Caco-2 (cell line): ENCODE results near the gene RGS16. TPM values are rescaled to one million over a fixed set of nuclear protein-coding genes. Genes with fewer than 3 reads are reported as not detected.

Experiments used
- BruUV-seq: library from RNA; stranded (reverse); fragments of 400-500 nt; replicated peaks from 2 replicates; lab custom pipeline; 2021; lab: Mats Ljungman, UMichigan
- CTCF ChIA-PET: fragments of 300-600 bp; sonication (Branson Sonifier 250); formaldehyde crosslinking; loops from one replicate; lab custom pipeline; 2022; ENCODE audit warnings: antibody characterized with exemption; lab: Charles Lee
- POLR2A ChIA-PET: fragments of 300-600 bp; sonication (Branson Sonifier 250); formaldehyde crosslinking; loops from one replicate; lab custom pipeline; 2022; ENCODE audit warnings: antibody characterized with exemption; lab: Charles Lee
- DNase-seq, 2 experiments: peaks; one replicate each; pipeline versions ENCODE4 v3.0.0 to v3.0.0-alpha.2; 2020 to 2022
- H3K27me3 ChIP-seq: replicated peaks from 2 replicates; pipeline ENCODE4 v1.6.0; 2011; ENCODE audit warnings: low read length; ENCODE audit not compliant: control insufficient read depth, insufficient read depth
- H3K36me3 ChIP-seq: 2 replicates; pipeline ENCODE4 v1.5.1; 2011; ENCODE audit warnings: low read length; ENCODE audit not compliant: control insufficient read depth, insufficient read depth
- H3K4me1 ChIP-seq: fragments of 250-450 bp; sonication (Bioruptor Pico); 2 replicates; pipeline ENCODE4 v1.5.1; 2020; ENCODE audit warnings: mild to moderate bottlenecking
- H3K4me3 ChIP-seq: 2 replicates; pipeline ENCODE4 v1.5.1; 2011; ENCODE audit warnings: low read depth, mild to moderate bottlenecking, control low read depth, low read length
- H3K9me3 ChIP-seq: fragments of 250-450 bp; sonication (Bioruptor Pico); 2 replicates; pipeline ENCODE4 v1.5.1; 2020; ENCODE audit warnings: mild to moderate bottlenecking, moderate library complexity
- H3K27ac Mint-ChIP-seq: one replicate; pipeline ENCODE4 v1.8.0; 2022; ENCODE audit warnings: mixed read lengths; ENCODE audit not compliant: unreplicated experiment
- H3K27me3 Mint-ChIP-seq: one replicate; pipeline ENCODE4 v1.8.0; 2022; ENCODE audit warnings: mixed read lengths; ENCODE audit not compliant: insufficient read depth, unreplicated experiment
- H3K36me3 Mint-ChIP-seq: one replicate; pipeline ENCODE4 v1.8.0; 2022; ENCODE audit warnings: mild to moderate bottlenecking, mixed read lengths; ENCODE audit not compliant: insufficient read depth, unreplicated experiment
- H3K4me1 Mint-ChIP-seq: one replicate; pipeline ENCODE4 v1.8.0; 2022; ENCODE audit warnings: low read depth, mixed read lengths; ENCODE audit not compliant: unreplicated experiment
- H3K4me3 Mint-ChIP-seq: one replicate; pipeline ENCODE4 v1.8.0; 2022; ENCODE audit warnings: mild to moderate bottlenecking, moderate library complexity, mixed read lengths; ENCODE audit not compliant: unreplicated experiment
- H3K9me3 Mint-ChIP-seq: one replicate; pipeline ENCODE4 v1.8.0; 2022; ENCODE audit warnings: mixed read lengths; ENCODE audit not compliant: unreplicated experiment
- intact Hi-C: fragments of 100-400 bp; cut with micrococcal nuclease; formaldehyde crosslinking; loops from one replicate; pipeline ENCODE4 v1.10.0; 2022; ENCODE audit not compliant: unreplicated experiment
- total RNA-seq: library from RNA; stranded (reverse); gene quantifications from 2 replicates; pipeline ENCODE4 v1.2.3, GENCODE V29; 2022
- TF ChIP-seq, protein P1 (sequence below), 2 experiments: fragments of 200-600 bp in 1 of 2; IDR thresholded peaks; 1 replicate in 1 of 2; 2 replicates in 1 of 2; pipeline versions ENCODE4 v1.5.1 to v1.8.0; 2011 to 2022; ENCODE audit warnings: antibody characterized with exemption in 1 of 2, control low read depth in 1 of 2, inconsistent platforms in 1 of 2, low read depth in 1 of 2, low read length in 1 of 2, mild to moderate bottlenecking in 1 of 2, moderate library complexity in 1 of 2; ENCODE audit not compliant: insufficient read depth in 1 of 2, severe bottlenecking in 1 of 2, unreplicated experiment in 1 of 2

Gene RGS16
- total RNA-seq, 1 experiment from 2014 or later = 1.2 TPM

DNA sequence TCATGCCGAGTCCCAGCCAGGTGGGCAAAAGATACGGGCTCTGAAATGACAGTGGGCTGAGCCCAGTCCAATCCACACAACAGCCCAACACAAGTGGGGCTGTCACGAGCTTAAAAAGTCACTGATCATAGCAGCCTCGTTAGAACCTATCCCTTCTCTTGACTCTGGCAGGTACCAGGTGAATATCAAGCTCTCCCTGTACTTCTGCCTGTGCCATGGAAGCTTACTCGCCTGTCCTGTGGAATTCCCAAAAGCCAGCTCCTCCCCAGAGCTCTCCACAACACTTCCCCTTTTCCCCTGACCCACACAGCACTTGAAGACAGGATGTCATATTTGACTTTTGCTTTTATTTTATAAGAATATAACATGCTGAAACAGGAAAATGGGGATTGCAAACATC is 5.9 kb downstream of the RGS16 start:
- H3K27me3 ChIP-seq = no peaks in the 10 kb centered on the region
- H3K4me1 ChIP-seq = peaks cover under 1% of the 10 kb centered on the region; the same call in 1 of the 2 replicates
- DNase-seq = no peak
- BruUV-seq = no TSS peak
- H3K9me3 ChIP-seq = no peaks in the 10 kb centered on the region
- intact Hi-C loops = loop anchor here (5.0 kb wide), 2 partner anchors 314 to 516 kb away; no protein-coding TSS in a partner anchor
- ChIA-PET CTCF (interaction anchor here (1.9 to 10.4 kb wide), 2 partner anchors 10 to 187 kb away, joined by 6 to 265 read pairs; partner anchors contain the start of gene RNASEL), POLR2A (no interaction called here)
- no peaks in the 10 kb centered on the region for H3K36me3 Mint-ChIP-seq
- no peaks in the 10 kb centered on the region for H3K9me3 Mint-ChIP-seq
- peaks cover 3% of the 10 kb centered on the region for H3K36me3 ChIP-seq
- H3K27me3 Mint-ChIP-seq = no peaks in the 10 kb centered on the region
- H3K4me3 Mint-ChIP-seq = no peak overlapping the region
- H3K4me3 ChIP-seq = no peak overlapping the region
- no peaks in the 10 kb centered on the region for H3K4me1 Mint-ChIP-seq
- no peak overlapping the region for H3K27ac Mint-ChIP-seq
- TF ChIP-seq, protein P1, sequence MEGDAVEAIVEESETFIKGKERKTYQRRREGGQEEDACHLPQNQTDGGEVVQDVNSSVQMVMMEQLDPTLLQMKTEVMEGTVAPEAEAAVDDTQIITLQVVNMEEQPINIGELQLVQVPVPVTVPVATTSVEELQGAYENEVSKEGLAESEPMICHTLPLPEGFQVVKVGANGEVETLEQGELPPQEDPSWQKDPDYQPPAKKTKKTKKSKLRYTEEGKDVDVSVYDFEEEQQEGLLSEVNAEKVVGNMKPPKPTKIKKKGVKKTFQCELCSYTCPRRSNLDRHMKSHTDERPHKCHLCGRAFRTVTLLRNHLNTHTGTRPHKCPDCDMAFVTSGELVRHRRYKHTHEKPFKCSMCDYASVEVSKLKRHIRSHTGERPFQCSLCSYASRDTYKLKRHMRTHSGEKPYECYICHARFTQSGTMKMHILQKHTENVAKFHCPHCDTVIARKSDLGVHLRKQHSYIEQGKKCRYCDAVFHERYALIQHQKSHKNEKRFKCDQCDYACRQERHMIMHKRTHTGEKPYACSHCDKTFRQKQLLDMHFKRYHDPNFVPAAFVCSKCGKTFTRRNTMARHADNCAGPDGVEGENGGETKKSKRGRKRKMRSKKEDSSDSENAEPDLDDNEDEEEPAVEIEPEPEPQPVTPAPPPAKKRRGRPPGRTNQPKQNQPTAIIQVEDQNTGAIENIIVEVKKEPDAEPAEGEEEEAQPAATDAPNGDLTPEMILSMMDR (IDR thresholded peaks at IDR 0.05; ENCODE audit: insufficient read depth in 1 of 2, low read depth in 1 of 2, low read length in 1 of 2, severe bottlenecking in 1 of 2, unreplicated experiment in 1 of 2) = no peak

DNA sequence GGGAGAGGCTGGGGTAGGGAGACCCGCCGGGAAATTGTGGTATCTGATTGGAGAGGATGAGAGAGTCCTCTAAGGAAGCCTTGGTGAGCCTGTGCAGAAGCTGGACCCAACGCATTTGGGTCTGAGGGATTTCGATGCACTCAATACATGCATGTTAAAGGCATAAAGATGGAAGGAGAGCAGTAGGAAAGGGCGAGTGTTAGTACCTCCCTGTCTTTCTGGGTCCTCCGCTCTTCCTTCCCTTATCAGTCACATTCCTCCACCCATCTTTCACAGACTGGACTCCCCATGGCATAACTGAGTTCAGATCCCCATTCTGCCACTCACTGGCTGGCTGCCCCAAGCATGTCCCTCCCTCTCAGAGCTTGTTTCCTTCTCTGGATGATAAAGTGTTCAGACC is 7.3 kb downstream of the RGS16 start:
- Mint-ChIP-seq H3K9me3 (no peaks in the 10 kb centered on the region), H3K27ac (no peak overlapping the region), H3K27me3 (no peaks in the 10 kb centered on the region), H3K4me1 (no peaks in the 10 kb centered on the region), H3K36me3 (no peaks in the 10 kb centered on the region), H3K4me3 (no peak overlapping the region)
- TF ChIP-seq, protein P1 (IDR thresholded peaks at IDR 0.05; ENCODE audit: insufficient read depth in 1 of 2, low read depth in 1 of 2, low read length in 1 of 2, severe bottlenecking in 1 of 2, unreplicated experiment in 1 of 2) = no peak
- Histone ChIP-seq H3K4me1 (no peaks in the 10 kb centered on the region), H3K27me3 (no peaks in the 10 kb centered on the region), H3K4me3 (no peak overlapping the region), H3K9me3 (no peaks in the 10 kb centered on the region), H3K36me3 (peaks cover 2% of the 10 kb centered on the region)
- ChIA-PET CTCF (interaction anchor here (10.4 kb wide), 1 partner anchor 188 kb away, joined by 265 read pairs; no protein-coding TSS in a partner anchor), POLR2A (no interaction called here)
- BruUV-seq = no TSS peak
- no peak for DNase-seq
- intact Hi-C loops = loop anchor here (5.0 kb wide), 2 partner anchors 315 to 515 kb away; no protein-coding TSS in a partner anchor

DNA sequence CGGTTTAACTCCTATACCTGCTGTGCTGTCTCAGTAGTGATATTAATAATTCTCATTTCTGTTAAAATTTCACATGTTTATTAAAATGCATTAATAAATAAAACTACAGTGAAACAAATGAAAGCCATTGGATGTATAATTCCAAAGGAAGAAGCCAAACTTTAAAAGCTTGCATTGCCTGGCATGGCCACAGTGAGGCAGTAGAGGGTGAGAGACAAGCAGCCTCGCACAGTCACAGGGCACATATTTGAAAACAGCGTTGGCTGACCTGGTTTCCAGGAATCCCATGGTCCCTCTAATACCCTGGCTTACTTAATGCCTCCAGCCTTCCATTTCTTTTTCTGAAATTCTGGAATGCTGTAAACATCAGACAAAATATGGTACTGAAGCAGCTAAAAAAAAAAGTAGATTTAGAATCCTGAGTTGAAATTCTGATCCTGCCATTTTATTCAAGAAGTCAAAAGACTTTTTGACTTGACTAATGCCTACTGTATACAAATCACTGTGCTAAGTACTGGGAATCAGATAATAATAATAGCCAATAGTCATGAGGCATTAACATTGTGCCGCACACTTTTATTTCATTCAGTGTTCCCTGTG is 8.4 kb downstream of the RGS16 start:
- H3K4me1 Mint-ChIP-seq = no peaks in the 10 kb centered on the region
- H3K4me3 ChIP-seq = no peak overlapping the region
- no peaks in the 10 kb centered on the region for H3K36me3 Mint-ChIP-seq
- no peak overlapping the region for H3K27ac Mint-ChIP-seq
- intact Hi-C loops = loop anchor here (5.0 kb wide), 2 partner anchors 317 to 513 kb away; no protein-coding TSS in a partner anchor
- no peaks in the 10 kb centered on the region for H3K9me3 Mint-ChIP-seq
- POLR2A ChIA-PET = no interaction called here
- H3K36me3 ChIP-seq = no peaks in the 10 kb centered on the region; the same call in 1 of the 2 replicates
- H3K4me3 Mint-ChIP-seq = no peak overlapping the region
- no peaks in the 10 kb centered on the region for H3K4me1 ChIP-seq
- peak in 1 of 2 experiments; percentile 64 for DNase-seq
- no peaks in the 10 kb centered on the region for H3K27me3 Mint-ChIP-seq
- H3K9me3 ChIP-seq = no peaks in the 10 kb centered on the region
- TF ChIP-seq, protein P1 (IDR thresholded peaks at IDR 0.05; ENCODE audit: insufficient read depth in 1 of 2, low read depth in 1 of 2, low read length in 1 of 2, severe bottlenecking in 1 of 2, unreplicated experiment in 1 of 2) = peak; percentile 74 to 83
- H3K27me3 ChIP-seq = no peaks in the 10 kb centered on the region
- BruUV-seq = no TSS peak
- CTCF ChIA-PET = interaction anchor here (0.6 to 10.4 kb wide), 5 partner anchors 9 to 511 kb away, joined by 3 to 265 read pairs (median 6); partner anchors contain the start of gene RGS16
